22Rv1 (cell line): ENCODE measurements around the gene PPM1L.

Experiments used
- H3K27ac ChIP-seq: fragments of 450-650 bp; 2 replicates; pipeline ENCODE4 v1.5.1; 2017
- CTCF ChIP-seq: fragments of 450-650 bp; IDR thresholded peaks from 2 replicates; pipeline ENCODE4 v1.5.1; 2017; ENCODE audit warnings: mild to moderate bottlenecking
- ZFX ChIP-seq: fragments of 450-650 bp; IDR thresholded peaks from 2 replicates; pipeline ENCODE4 v1.6.1; 2017; ENCODE audit warnings: antibody characterized with exemption, borderline replicate concordance

PPM1L gene

GRCh38 chr3:161070252-161070930 is 314.4 kb downstream of the PPM1L start:
- H3K27ac ChIP-seq, result no peak overlapping the region
- no peak for TF ChIP-seq CTCF
- no peak for TF ChIP-seq ZFX

- TF ChIP-seq ZFX, result no peak
- no peak for TF ChIP-seq CTCF
- H3K27ac ChIP-seq, result no peak overlapping the region
These were observed 315.1 kb downstream of the PPM1L start for GRCh38 chr3:161070980-161071663.

GRCh38 chr3:161072211-161072621 is 316.2 kb downstream of the PPM1L start:
- no peak overlapping the region for H3K27ac ChIP-seq
- TF ChIP-seq CTCF, result no peak
- TF ChIP-seq ZFX, result no peak

GRCh38 chr3:161072751-161073150 is 316.7 kb downstream of the PPM1L start:
- H3K27ac ChIP-seq, result no peak overlapping the region
- no peak for TF ChIP-seq CTCF
- TF ChIP-seq ZFX, result no peak

- no peak overlapping the region for H3K27ac ChIP-seq
- TF ChIP-seq ZFX, result no peak
- no peak for TF ChIP-seq CTCF
These were observed 317.1 kb downstream of the PPM1L start for GRCh38 chr3:161073181-161073580.

GRCh38 chr3:161081633-161082032 is 325.6 kb downstream of the PPM1L start:
- no peak for TF ChIP-seq ZFX
- no peak for TF ChIP-seq CTCF
- no peak overlapping the region for H3K27ac ChIP-seq

GRCh38 chr3:161082063-161082462 is 326.0 kb downstream of the PPM1L start:
- H3K27ac ChIP-seq, result no peak overlapping the region
- TF ChIP-seq CTCF (no peak), ZFX (no peak)
